Spleen (tissue), 7 donors: ENCODE measurements around the gene G6PD.

Experiments
- POLR2A ChIP-seq, 3 donors: fragments of 450-650 bp; IDR thresholded peaks; one replicate each; pipeline ENCODE4 v1.5.1; 2017; ENCODE audit warnings: antibody characterized with exemption in 3 of 3, mild to moderate bottlenecking in 1 of 3
- TF ChIP-seq, protein P1 (sequence below), 11 experiments: fragments of 200-600 bp in 7 of 11; fragments of 450-650 bp in 4 of 11; sonication (generic) in 4 of 11; IDR thresholded peaks in 8 of 11; conservative IDR thresholded peaks in 3 of 11; 1 replicate in 7 of 11; 2 replicates in 4 of 11; pipeline versions ENCODE4 v1.4.0 to v1.8.0; 2016 to 2021; ENCODE audit warnings: antibody characterized with exemption in 11 of 11, inconsistent platforms in 4 of 11, mild to moderate bottlenecking in 1 of 11
- donor health status: DM: no; HTN: no; CAD: no; lungs with moderate emphysema.
- donor health status: DM: no; HTN: no; CAD: no.
- donor health status: DM: no; HTN: no; CAD: no.

DNA sequence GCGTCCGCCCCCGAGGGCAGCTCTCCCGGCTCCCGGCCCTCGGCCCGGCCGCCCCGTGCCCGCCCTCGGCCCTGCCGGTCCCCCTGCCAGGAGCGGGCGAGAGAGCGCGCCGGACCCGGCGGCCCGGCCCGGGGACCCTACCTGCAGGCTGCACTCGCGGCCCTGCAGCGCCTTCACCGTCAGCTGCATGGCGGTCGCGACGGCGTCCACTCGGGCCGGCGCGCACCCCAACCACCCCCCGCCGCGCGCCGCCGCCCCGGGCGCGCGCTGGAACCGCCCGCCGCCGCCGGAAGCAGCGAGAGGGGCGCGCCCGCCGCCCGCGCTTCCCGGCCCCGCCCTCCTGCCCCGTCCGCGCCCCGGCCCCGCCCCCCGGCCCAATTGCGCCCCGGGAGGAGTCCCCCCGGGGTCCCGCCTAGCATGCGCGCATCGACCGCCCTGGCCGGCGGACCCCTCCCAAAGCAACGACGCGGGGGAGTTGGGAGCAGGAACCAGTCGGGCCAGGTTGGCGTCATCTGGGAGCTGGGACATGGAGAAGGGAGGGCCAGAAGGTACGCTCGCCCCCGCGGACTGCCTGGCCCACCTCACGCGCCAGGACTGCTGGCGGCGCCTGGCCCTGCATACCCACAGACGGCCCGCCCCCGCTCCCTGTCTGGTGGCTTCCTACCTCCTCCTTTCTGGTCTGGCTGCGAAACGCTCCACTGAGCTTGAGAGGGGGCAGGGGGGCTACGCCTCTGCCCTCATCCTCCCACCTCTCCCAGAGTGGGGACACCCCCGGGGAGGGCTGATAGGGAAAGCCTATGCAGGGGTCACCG lies 60.0 kb downstream of the G6PD start, which contains the start of gene UBL4A:
- TF ChIP-seq POLR2A (IDR thresholded peaks at IDR 0.05) = no peak
- TF ChIP-seq, protein P1, sequence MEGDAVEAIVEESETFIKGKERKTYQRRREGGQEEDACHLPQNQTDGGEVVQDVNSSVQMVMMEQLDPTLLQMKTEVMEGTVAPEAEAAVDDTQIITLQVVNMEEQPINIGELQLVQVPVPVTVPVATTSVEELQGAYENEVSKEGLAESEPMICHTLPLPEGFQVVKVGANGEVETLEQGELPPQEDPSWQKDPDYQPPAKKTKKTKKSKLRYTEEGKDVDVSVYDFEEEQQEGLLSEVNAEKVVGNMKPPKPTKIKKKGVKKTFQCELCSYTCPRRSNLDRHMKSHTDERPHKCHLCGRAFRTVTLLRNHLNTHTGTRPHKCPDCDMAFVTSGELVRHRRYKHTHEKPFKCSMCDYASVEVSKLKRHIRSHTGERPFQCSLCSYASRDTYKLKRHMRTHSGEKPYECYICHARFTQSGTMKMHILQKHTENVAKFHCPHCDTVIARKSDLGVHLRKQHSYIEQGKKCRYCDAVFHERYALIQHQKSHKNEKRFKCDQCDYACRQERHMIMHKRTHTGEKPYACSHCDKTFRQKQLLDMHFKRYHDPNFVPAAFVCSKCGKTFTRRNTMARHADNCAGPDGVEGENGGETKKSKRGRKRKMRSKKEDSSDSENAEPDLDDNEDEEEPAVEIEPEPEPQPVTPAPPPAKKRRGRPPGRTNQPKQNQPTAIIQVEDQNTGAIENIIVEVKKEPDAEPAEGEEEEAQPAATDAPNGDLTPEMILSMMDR (IDR thresholded peaks at IDR 0.05 in 8 of 11, conservative IDR thresholded peaks at IDR 0.05 in 3 of 11) = no peak
